Esophagus (tissue), 2 donors: Measurements from ENCODE around the gene LGR5. TPM values are rescaled to one million over a fixed set of nuclear protein-coding genes. Genes with fewer than 3 reads are reported as not detected.

Experiments
- H3K27ac ChIP-seq, 2 donors: one replicate each; pipeline ENCODE4 v1.5.1; 2013; ENCODE audit warnings: low read depth in 2 of 2, mild to moderate bottlenecking in 2 of 2, inconsistent platforms in 1 of 2, low read length in 1 of 2, moderate library complexity in 1 of 2
- H3K27me3 ChIP-seq, 2 donors: one replicate each; pipeline ENCODE4 v1.6.1; 2013; ENCODE audit warnings: low read length in 2 of 2, control low read depth in 1 of 2, mild to moderate bottlenecking in 1 of 2; ENCODE audit not compliant: insufficient read depth in 2 of 2, control insufficient read depth in 1 of 2
- H3K36me3 ChIP-seq, 2 donors: one replicate each; pipeline ENCODE4 v1.6.1; 2013; ENCODE audit warnings: low read length in 1 of 2; ENCODE audit not compliant: control insufficient read depth in 2 of 2, insufficient read depth in 2 of 2
- H3K4me1 ChIP-seq, 2 donors: one replicate each; pipeline ENCODE4 v1.6.1; 2013; ENCODE audit warnings: low read length in 1 of 2; ENCODE audit not compliant: control insufficient read depth in 2 of 2, insufficient read depth in 2 of 2
- H3K4me3 ChIP-seq, 2 donors: one replicate each; pipeline ENCODE4 v1.5.1; 2013; ENCODE audit warnings: low read length in 2 of 2, mild to moderate bottlenecking in 2 of 2, low read depth in 1 of 2, moderate library complexity in 1 of 2
- H3K9me3 ChIP-seq, 2 donors: one replicate each; pipeline ENCODE4 v1.6.1; 2013; ENCODE audit warnings: mild to moderate bottlenecking in 2 of 2, low read depth in 1 of 2, low read length in 1 of 2, moderate library complexity in 1 of 2; ENCODE audit not compliant: control insufficient read depth in 2 of 2, insufficient read depth in 1 of 2
- WGBS, 2 donors: extraction: QIAGEN DNeasy Blood & Tissue Kit; methylation state at CpG; one replicate each; pipeline ENCODE4 v1.1.7; 2013; 5-methylcytosine and 5-hydroxymethylcytosine counted together
- polyA plus RNA-seq, 2 donors: library from polyadenylated mRNA; stranded (reverse); fragments of 200-250 nt; gene quantifications; one replicate each; pipeline ENCODE4 v1.2.3, GENCODE V29; 2013
- donor health status: healthy with polysubstance abuse.
- donor health status: Bipolar disorder and iron deficiency.

The LGR5 gene
- polyA plus RNA-seq, 2 donors: 0.01 TPM; not detected in 1

- Histone ChIP-seq H3K4me3 (no peak overlapping the region), H3K36me3 (no peaks in the 10 kb centered on the region), H3K9me3 (no peaks in the 10 kb centered on the region), H3K27ac (no peak overlapping the region), H3K27me3 (no peaks in the 10 kb centered on the region), H3K4me1 (peaks cover 0 to 2% of the 10 kb centered on the region in 2 donors)
- 75 to 76% methylated on average over 5 of the region's 5 CpGs for WGBS, 2 donors
Observed at GRCh38 chr12:71578694-71579258, 139.2 kb downstream of the LGR5 start.

GRCh38 chr12:71581206-71581605, 141.6 kb downstream of the LGR5 start:
- 39 to 40% methylated on average over 3 of the region's 3 CpGs for WGBS, 2 donors
- Histone ChIP-seq H3K9me3 (no peaks in the 10 kb centered on the region), H3K36me3 (no peaks in the 10 kb centered on the region)

GRCh38 chr12:71582925-71583324, 143.3 kb downstream of the LGR5 start:
- WGBS, 2 donors: 87 to 94% methylated on average over 2 of the region's 2 CpGs
- H3K27me3 ChIP-seq: no peaks in the 10 kb centered on the region
- no peak overlapping the region for H3K4me3 ChIP-seq

More at GRCh38 chr12:71581206-71581605, 141.6 kb downstream of the LGR5 start:
- Histone ChIP-seq H3K27ac (no peak overlapping the region), H3K4me3 (no peak overlapping the region), H3K4me1 (peaks cover 0 to 2% of the 10 kb centered on the region in 2 donors), H3K27me3 (no peaks in the 10 kb centered on the region)

GRCh38 chr12:71584356-71584755, 144.8 kb downstream of the LGR5 start:
- Histone ChIP-seq H3K4me3 (no peak overlapping the region), H3K36me3 (no peaks in the 10 kb centered on the region), H3K27ac (no peak overlapping the region), H3K27me3 (no peaks in the 10 kb centered on the region), H3K4me1 (no peaks in the 10 kb centered on the region), H3K9me3 (no peaks in the 10 kb centered on the region)
- 81% methylated on average over 3 of the region's 3 CpGs for WGBS, 2 donors

More at GRCh38 chr12:71582925-71583324, 143.3 kb downstream of the LGR5 start:
- no peak overlapping the region for H3K27ac ChIP-seq
- H3K9me3 ChIP-seq: no peaks in the 10 kb centered on the region
- no peaks in the 10 kb centered on the region for H3K36me3 ChIP-seq
- no peaks in the 10 kb centered on the region for H3K4me1 ChIP-seq

GRCh38 chr12:71585218-71585617, 145.6 kb downstream of the LGR5 start:
- Histone ChIP-seq H3K27ac (no peak overlapping the region), H3K27me3 (no peaks in the 10 kb centered on the region), H3K9me3 (no peaks in the 10 kb centered on the region), H3K4me3 (no peak overlapping the region), H3K4me1 (no peaks in the 10 kb centered on the region), H3K36me3 (no peaks in the 10 kb centered on the region)
- 40 to 58% methylated on average over 1 of the region's 1 CpG for WGBS, 2 donors

GRCh38 chr12:71587012-71587411, 147.4 kb downstream of the LGR5 start:
- 47 to 49% methylated on average over 2 of the region's 2 CpGs for WGBS, 2 donors
- no peaks in the 10 kb centered on the region for H3K27me3 ChIP-seq
- H3K9me3 ChIP-seq: no peaks in the 10 kb centered on the region
- H3K27ac ChIP-seq: no peak overlapping the region
- no peaks in the 10 kb centered on the region for H3K36me3 ChIP-seq
- H3K4me3 ChIP-seq: no peak overlapping the region
- H3K4me1 ChIP-seq: no peaks in the 10 kb centered on the region

- Histone ChIP-seq H3K36me3 (no peaks in the 10 kb centered on the region), H3K4me3 (no peak overlapping the region), H3K9me3 (no peaks in the 10 kb centered on the region), H3K4me1 (no peaks in the 10 kb centered on the region), H3K27ac (no peak overlapping the region), H3K27me3 (no peaks in the 10 kb centered on the region)
- WGBS, 2 donors: 57 to 61% methylated on average over 4 of the region's 4 CpGs
Observed at GRCh38 chr12:71589478-71589881, 149.9 kb downstream of the LGR5 start.

GRCh38 chr12:71591601-71592000, 152.0 kb downstream of the LGR5 start:
- Histone ChIP-seq H3K27me3 (no peaks in the 10 kb centered on the region), H3K9me3 (no peaks in the 10 kb centered on the region), H3K36me3 (no peaks in the 10 kb centered on the region), H3K4me1 (no peaks in the 10 kb centered on the region), H3K27ac (no peak overlapping the region), H3K4me3 (no peak overlapping the region)
- WGBS, 2 donors: 50 to 61% methylated on average over 2 of the region's 2 CpGs

- Histone ChIP-seq H3K27me3 (no peaks in the 10 kb centered on the region), H3K27ac (no peak overlapping the region), H3K4me1 (no peaks in the 10 kb centered on the region), H3K36me3 (no peaks in the 10 kb centered on the region), H3K4me3 (no peak overlapping the region), H3K9me3 (no peaks in the 10 kb centered on the region)
- WGBS, 2 donors: 42 to 57% methylated on average over 3 of the region's 3 CpGs
Observed at GRCh38 chr12:71592841-71593240, 153.2 kb downstream of the LGR5 start.

- Histone ChIP-seq H3K36me3 (no peaks in the 10 kb centered on the region), H3K27ac (no peak overlapping the region), H3K27me3 (no peaks in the 10 kb centered on the region), H3K4me1 (no peaks in the 10 kb centered on the region), H3K9me3 (no peaks in the 10 kb centered on the region), H3K4me3 (no peak overlapping the region)
- WGBS, 2 donors: 46 to 74% methylated on average over 5 of the region's 5 CpGs
Observed at GRCh38 chr12:71594214-71594948, 154.8 kb downstream of the LGR5 start.
